Measurements from ENCODE around the gene TRPM3. TPM values are rescaled to one million over a fixed set of nuclear protein-coding genes. Genes with fewer than 3 reads are reported as not detected.

The TRPM3 gene
- total RNA-seq, 4 donors from 2014 or later, result 2.4 to 11.1 (median 5.6) TPM

DNA sequence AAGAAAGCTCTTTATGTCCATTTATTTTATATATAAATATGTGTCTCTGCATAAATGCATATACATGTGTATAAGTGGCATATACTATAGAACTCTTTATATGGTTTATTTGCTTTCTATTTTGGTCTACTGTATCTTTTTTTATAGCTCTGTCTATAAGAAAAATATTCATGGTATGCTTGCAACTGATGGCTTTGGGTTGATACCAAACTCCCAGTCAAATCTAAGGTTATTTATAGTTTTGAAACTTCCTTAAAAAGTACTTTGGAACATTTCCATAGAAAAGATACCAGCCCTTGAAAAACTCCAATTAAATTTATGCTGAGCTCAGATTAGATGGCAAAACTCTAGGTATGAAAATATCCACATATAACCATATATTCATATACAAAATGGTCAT, 587.0 kb downstream of the TRPM3 start:
- no peaks in the 10 kb centered on the region for H3K4me1 ChIP-seq
- intact Hi-C loops (cut with DNase I), result no loop called here
- no peaks in the 10 kb centered on the region for H3K27me3 ChIP-seq
- TF ChIP-seq, protein P1, sequence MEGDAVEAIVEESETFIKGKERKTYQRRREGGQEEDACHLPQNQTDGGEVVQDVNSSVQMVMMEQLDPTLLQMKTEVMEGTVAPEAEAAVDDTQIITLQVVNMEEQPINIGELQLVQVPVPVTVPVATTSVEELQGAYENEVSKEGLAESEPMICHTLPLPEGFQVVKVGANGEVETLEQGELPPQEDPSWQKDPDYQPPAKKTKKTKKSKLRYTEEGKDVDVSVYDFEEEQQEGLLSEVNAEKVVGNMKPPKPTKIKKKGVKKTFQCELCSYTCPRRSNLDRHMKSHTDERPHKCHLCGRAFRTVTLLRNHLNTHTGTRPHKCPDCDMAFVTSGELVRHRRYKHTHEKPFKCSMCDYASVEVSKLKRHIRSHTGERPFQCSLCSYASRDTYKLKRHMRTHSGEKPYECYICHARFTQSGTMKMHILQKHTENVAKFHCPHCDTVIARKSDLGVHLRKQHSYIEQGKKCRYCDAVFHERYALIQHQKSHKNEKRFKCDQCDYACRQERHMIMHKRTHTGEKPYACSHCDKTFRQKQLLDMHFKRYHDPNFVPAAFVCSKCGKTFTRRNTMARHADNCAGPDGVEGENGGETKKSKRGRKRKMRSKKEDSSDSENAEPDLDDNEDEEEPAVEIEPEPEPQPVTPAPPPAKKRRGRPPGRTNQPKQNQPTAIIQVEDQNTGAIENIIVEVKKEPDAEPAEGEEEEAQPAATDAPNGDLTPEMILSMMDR (IDR thresholded peaks at IDR 0.05), result no peak
- no peak for TF ChIP-seq POLR2A (IDR thresholded peaks at IDR 0.05)
- H3K36me3 ChIP-seq, result no peaks in the 10 kb centered on the region
- H3K4me3 ChIP-seq (replicated peaks in 1 of 3), result no peak overlapping the region
- no peaks in the 10 kb centered on the region for H3K9me3 ChIP-seq
- H3K27ac ChIP-seq, result no peak overlapping the region
- DNase-seq, result no peak

DNA sequence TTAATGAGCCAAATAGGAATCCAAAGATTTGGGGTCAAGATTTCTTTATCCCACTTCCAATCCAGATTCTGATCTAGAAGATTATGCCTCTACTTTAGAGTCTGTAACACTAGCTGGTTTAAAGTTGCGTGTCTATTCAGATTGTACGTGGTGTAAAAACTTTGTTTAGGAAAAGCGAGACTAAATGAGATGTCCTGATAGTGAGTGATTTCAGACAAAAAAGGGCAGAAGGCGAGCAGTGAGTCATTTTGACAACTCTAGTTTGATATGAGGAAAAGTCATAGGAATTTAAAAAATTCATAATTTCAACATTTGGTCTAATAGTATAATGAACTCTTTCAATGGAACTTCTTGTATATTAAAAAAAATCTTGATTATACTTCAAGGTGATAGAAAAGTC, 587.4 kb downstream of the TRPM3 start:
- intact Hi-C loops (cut with DNase I), result no loop called here
- Histone ChIP-seq H3K27me3 (no peaks in the 10 kb centered on the region), H3K4me1 (no peaks in the 10 kb centered on the region), H3K4me3 (replicated peaks in 1 of 3) (no peak overlapping the region), H3K36me3 (no peaks in the 10 kb centered on the region), H3K9me3 (no peaks in the 10 kb centered on the region), H3K27ac (no peak overlapping the region)
- TF ChIP-seq, protein P1 (IDR thresholded peaks at IDR 0.05), result no peak
- WGBS, 2 donors, result 91 to 96% methylated on average over 4 of the region's 4 CpGs
- DNase-seq, result no peak

- intact Hi-C loops (cut with DNase I), result no loop called here
- H3K9me3 ChIP-seq, result no peaks in the 10 kb centered on the region
- DNase-seq, result no peak
- no peaks in the 10 kb centered on the region for H3K4me1 ChIP-seq
- no peaks in the 10 kb centered on the region for H3K27me3 ChIP-seq
- no peak overlapping the region for H3K27ac ChIP-seq
- H3K36me3 ChIP-seq, result no peaks in the 10 kb centered on the region
- no peak for TF ChIP-seq POLR2A (IDR thresholded peaks at IDR 0.05)
- TF ChIP-seq, protein P1 (IDR thresholded peaks at IDR 0.05), result no peak
- 91% methylated on average over 5 of the region's 5 CpGs for WGBS, 2 donors
- no peak overlapping the region for H3K4me3 ChIP-seq (replicated peaks in 1 of 3)
Observed at GRCh38 chr9:70533492-70533891, 587.9 kb downstream of the TRPM3 start.

DNA sequence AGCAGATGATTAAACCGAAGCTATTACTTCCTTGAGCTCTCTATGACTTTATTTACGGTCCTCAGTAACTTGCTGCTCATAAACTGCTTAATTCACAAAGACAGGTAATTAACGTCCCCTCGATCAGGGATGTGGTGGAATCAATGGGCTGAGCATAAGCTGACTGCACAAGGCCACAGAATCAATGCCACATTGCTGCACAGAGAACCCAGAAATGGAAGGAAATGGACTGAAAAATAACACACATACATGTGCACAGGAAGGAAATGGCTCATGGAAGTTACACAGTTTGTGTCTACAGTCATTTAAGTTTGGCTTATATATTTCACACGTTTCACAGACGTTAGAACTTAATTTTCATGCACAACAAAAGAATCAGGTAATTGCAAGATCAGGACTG, 588.7 kb downstream of the TRPM3 start:
- no peak overlapping the region for H3K27ac ChIP-seq
- no peak overlapping the region for H3K4me3 ChIP-seq (replicated peaks in 1 of 3)
- TF ChIP-seq, protein P1 (IDR thresholded peaks at IDR 0.05), result no peak
- TF ChIP-seq POLR2A (IDR thresholded peaks at IDR 0.05), result no peak
- intact Hi-C loops (cut with DNase I), result no loop called here
- H3K9me3 ChIP-seq, result no peaks in the 10 kb centered on the region
- 84 to 88% methylated on average over 6 of the region's 6 CpGs for WGBS, 2 donors
- H3K4me1 ChIP-seq, result no peaks in the 10 kb centered on the region
- no peak for DNase-seq
- H3K27me3 ChIP-seq, result no peaks in the 10 kb centered on the region
- H3K36me3 ChIP-seq, result no peaks in the 10 kb centered on the region

DNA sequence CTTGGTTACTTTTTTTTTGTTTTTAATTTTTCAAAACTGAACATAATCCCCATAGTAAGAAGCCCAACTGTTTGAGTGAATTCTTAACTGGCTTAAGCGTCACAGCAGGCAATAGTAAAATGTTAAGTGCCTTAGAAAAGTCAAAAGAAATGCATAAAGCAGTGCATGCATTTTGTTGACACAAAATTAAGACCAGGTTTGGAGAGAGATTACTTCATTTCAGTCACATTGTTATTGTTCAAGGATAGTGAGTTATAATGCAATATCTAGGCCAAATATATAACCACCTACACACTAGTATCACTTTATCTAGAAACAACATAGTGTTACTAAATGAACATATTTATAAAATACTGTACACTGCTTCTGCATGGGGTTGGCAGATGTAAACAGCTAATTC, 590.1 kb downstream of the TRPM3 start:
- H3K27ac ChIP-seq, result no peak overlapping the region
- WGBS, 2 donors, result 93 to 99% methylated on average over 1 of the region's 1 CpG
- intact Hi-C loops (cut with DNase I), result no loop called here
- no peak overlapping the region for H3K4me3 ChIP-seq (replicated peaks in 1 of 3)
- H3K27me3 ChIP-seq, result no peaks in the 10 kb centered on the region
- no peak for DNase-seq
- H3K36me3 ChIP-seq, result no peaks in the 10 kb centered on the region
- no peaks in the 10 kb centered on the region for H3K9me3 ChIP-seq
- TF ChIP-seq, protein P1 (IDR thresholded peaks at IDR 0.05), result no peak
- no peak for TF ChIP-seq POLR2A (IDR thresholded peaks at IDR 0.05)
- no peaks in the 10 kb centered on the region for H3K4me1 ChIP-seq
